SK-N-SH (cell line): ENCODE measurements around the gene MBOAT2.

Experiments
- MAX ChIP-seq: IDR thresholded peaks from 2 replicates; pipeline ENCODE4 v1.4.0; 2012; ENCODE audit warnings: low read depth
- RAD21 ChIP-seq: IDR thresholded peaks from 2 replicates; pipeline ENCODE4 v1.6.1; 2012; ENCODE audit warnings: mild to moderate bottlenecking, low read length
- TEAD4 ChIP-seq: IDR thresholded peaks from 2 replicates; pipeline ENCODE4 v1.4.0; 2012; ENCODE audit warnings: mild to moderate bottlenecking, borderline replicate concordance; ENCODE audit not compliant: insufficient read depth
- USF2 ChIP-seq: fragments of 150-350 bp; IDR thresholded peaks from 2 replicates; pipeline ENCODE4 v1.6.1; 2017; ENCODE audit warnings: antibody characterized with exemption, low read length, low read depth, borderline replicate concordance

GRCh38 chr2:9037166-9037565, 33.7 kb upstream of the MBOAT2 start:
- TF ChIP-seq RAD21, result no peak
- TF ChIP-seq MAX, result no peak
- TF ChIP-seq TEAD4, result no peak
- no peak for TF ChIP-seq USF2
